Gastrocnemius medialis (tissue), 4 donors: ENCODE measurements around the gene TCTN2. TPM values are rescaled to one million over a fixed set of nuclear protein-coding genes. Genes with fewer than 3 reads are reported as not detected.

Source experiments
- ATAC-seq, 2 donors: fragments of 150-250 bp; one replicate each; pipeline ENCODE4 v1.9.1; 2016
- DNase-seq, 2 donors: peaks; one replicate each; pipeline ENCODE4 v3.0.0-alpha.2; 2019
- H3K27ac ChIP-seq, 4 donors: fragments of 200-600 bp; sonication (generic); 1 replicate in 1 of 4; 2 replicates in 3 of 4; pipeline ENCODE4 v1.5.1; 2016 to 2018; ENCODE audit warnings: mild to moderate bottlenecking in 2 of 4, moderate library complexity in 1 of 4
- H3K27me3 ChIP-seq, 3 donors: fragments of 200-600 bp; sonication (generic) in 2 of 3; 1 replicate in 1 of 3; 2 replicates in 2 of 3; pipeline versions ENCODE4 v1.5.1 to v1.6.0; 2016 to 2019; ENCODE audit warnings: mild to moderate bottlenecking in 1 of 3, moderate library complexity in 1 of 3
- H3K36me3 ChIP-seq, 2 donors: fragments of 200-600 bp; sonication (generic) in 1 of 2; one replicate each; pipeline ENCODE4 v1.5.1; 2017 to 2018
- H3K4me1 ChIP-seq, 2 donors: fragments of 200-600 bp; sonication (generic) in 1 of 2; one replicate each; pipeline ENCODE4 v1.5.1; 2016 to 2017; ENCODE audit warnings: mild to moderate bottlenecking in 2 of 2
- H3K4me3 ChIP-seq, 4 donors: fragments of 200-600 bp; sonication (generic) in 3 of 4; 1 replicate in 1 of 4; 2 replicates in 3 of 4; pipeline ENCODE4 v1.5.1; 2016 to 2019; ENCODE audit warnings: mild to moderate bottlenecking in 2 of 4
- H3K9me3 ChIP-seq, 3 donors: fragments of 200-600 bp; sonication (generic) in 2 of 3; 1 replicate in 1 of 3; 2 replicates in 2 of 3; pipeline ENCODE4 v1.5.1; 2016 to 2019
- CTCF ChIP-seq, 5 experiments: fragments of 450-650 bp in 3 of 5; fragments of 200-600 bp in 2 of 5; sonication (generic) in 2 of 5; IDR thresholded peaks in 4 of 5; conservative IDR thresholded peaks in 1 of 5; 1 replicate in 4 of 5; 2 replicates in 1 of 5; pipeline ENCODE4 v1.5.1; 2016 to 2019; ENCODE audit warnings: antibody characterized with exemption in 5 of 5, mild to moderate bottlenecking in 3 of 5, moderate library complexity in 3 of 5
- POLR2A ChIP-seq, 2 donors: fragments of 450-650 bp; IDR thresholded peaks; one replicate each; pipeline ENCODE4 v1.6.1; 2017; ENCODE audit warnings: antibody characterized with exemption in 2 of 2, mild to moderate bottlenecking in 2 of 2, moderate library complexity in 2 of 2
- in situ Hi-C, 4 donors: fragments of 200-750 bp; cut with MboI; loops; one replicate each; pipeline versions ENCODE4 v1.15.0 to v1.8.0; 2017; ENCODE audit warnings: low sequenced_read_pairs in 4 of 4
- intact Hi-C: fragments of 100-400 bp; cut with DNase I; formaldehyde crosslinking; loops from one replicate; pipeline ENCODE4 v1.15.1; 2023; ENCODE audit warnings: low total_unique reads
- total RNA-seq, 4 donors: library from RNA; depleted of rRNA; stranded (reverse); fragments of >200 nt; gene quantifications; one replicate each; pipeline versions ENCODE4 v1.1.0 to v1.2.3, GENCODE V29; 2016

The TCTN2 gene
- total RNA-seq, 4 donors from 2014 or later = 1.2 to 5.0 (median 1.6) TPM

- DNase-seq (no peak), ATAC-seq (no peak)
- H3K36me3 ChIP-seq = peaks cover 0 to 85% of the 10 kb centered on the region in 2 donors
- no peaks in the 10 kb centered on the region for H3K4me1 ChIP-seq
- H3K9me3 ChIP-seq = no peaks in the 10 kb centered on the region
- H3K27me3 ChIP-seq = no peaks in the 10 kb centered on the region
- in situ Hi-C loops = no loop called here
- no peak overlapping the region for H3K4me3 ChIP-seq
- intact Hi-C loops = no loop called here
- TF ChIP-seq POLR2A (IDR thresholded peaks at IDR 0.05) (no peak), CTCF (IDR thresholded peaks at IDR 0.05 in 4 of 5, conservative IDR thresholded peaks at IDR 0.05 in 1 of 5) (no peak)
- no peak overlapping the region for H3K27ac ChIP-seq
Observed at GRCh38 chr12:123734268-123734667, 63.4 kb downstream of the TCTN2 start.

GRCh38 chr12:123741937-123742572, 71.1 kb downstream of the TCTN2 start:
- Histone ChIP-seq H3K36me3 (peaks cover 5 to 83% of the 10 kb centered on the region in 2 donors), H3K4me1 (no peaks in the 10 kb centered on the region), H3K9me3 (no peaks in the 10 kb centered on the region), H3K4me3 (no peak overlapping the region), H3K27ac (no peak overlapping the region), H3K27me3 (no peaks in the 10 kb centered on the region)
- in situ Hi-C loops (no loop called here), intact Hi-C loops (no loop called here)
- ATAC-seq (no peak), DNase-seq (no peak)
- TF ChIP-seq POLR2A (IDR thresholded peaks at IDR 0.05) = no peak
- no peak for TF ChIP-seq CTCF (IDR thresholded peaks at IDR 0.05 in 4 of 5, conservative IDR thresholded peaks at IDR 0.05 in 1 of 5)

DNA sequence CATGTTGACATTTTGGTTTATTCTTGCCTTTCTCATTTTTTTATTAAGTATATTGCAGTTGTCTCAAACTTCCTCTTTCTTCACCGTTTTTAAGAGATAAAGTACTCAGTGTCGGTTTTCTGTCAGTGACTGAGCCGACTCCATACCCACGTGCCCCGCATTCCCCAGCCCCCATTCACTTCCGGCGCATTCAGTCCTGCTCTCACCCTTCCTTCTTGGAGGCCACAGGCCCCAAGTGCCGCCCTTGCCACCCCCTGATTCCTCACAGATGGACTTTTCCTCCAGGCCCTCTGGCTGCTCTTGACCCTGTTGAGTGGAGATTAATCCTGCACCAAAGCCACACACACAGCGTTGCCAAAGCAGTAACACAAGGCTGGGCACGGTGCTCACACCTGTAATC, 72.1 kb downstream of the TCTN2 start:
- ATAC-seq = no peak
- TF ChIP-seq POLR2A (IDR thresholded peaks at IDR 0.05) (no peak), CTCF (IDR thresholded peaks at IDR 0.05 in 4 of 5, conservative IDR thresholded peaks at IDR 0.05 in 1 of 5) (no peak)
- DNase-seq = no peak
- intact Hi-C loops (no loop called here), in situ Hi-C loops (no loop called here)
- Histone ChIP-seq H3K27ac (no peak overlapping the region), H3K4me3 (no peak overlapping the region), H3K36me3 (peaks cover 5 to 83% of the 10 kb centered on the region in 2 donors), H3K27me3 (no peaks in the 10 kb centered on the region), H3K4me1 (no peaks in the 10 kb centered on the region), H3K9me3 (no peaks in the 10 kb centered on the region)

DNA sequence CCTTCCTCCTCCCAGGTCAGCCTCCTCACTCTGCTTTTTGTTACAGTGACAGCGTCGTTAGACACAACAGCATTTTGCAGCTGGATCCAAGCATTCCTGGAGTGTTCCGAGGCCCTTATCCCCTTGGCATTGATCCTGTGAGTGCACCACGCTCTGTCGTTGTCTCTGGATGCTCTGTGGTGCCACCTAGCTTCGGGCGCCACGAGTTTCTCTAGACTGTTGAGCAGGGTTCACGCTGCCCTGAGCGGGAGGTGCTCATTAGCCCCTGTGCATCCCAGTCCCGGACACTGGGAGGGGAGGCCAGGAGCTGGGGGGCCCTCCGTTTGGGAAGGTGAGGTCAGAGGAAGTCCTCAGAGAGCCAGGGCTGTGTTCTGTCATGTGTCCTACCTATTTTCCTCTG, 73.9 kb downstream of the TCTN2 start:
- no peaks in the 10 kb centered on the region for H3K4me1 ChIP-seq
- no peak overlapping the region for H3K4me3 ChIP-seq
- DNase-seq (no peak), ATAC-seq (no peak)
- no peaks in the 10 kb centered on the region for H3K9me3 ChIP-seq
- intact Hi-C loops = no loop called here
- no peaks in the 10 kb centered on the region for H3K27me3 ChIP-seq
- in situ Hi-C loops = no loop called here
- TF ChIP-seq POLR2A (IDR thresholded peaks at IDR 0.05) = no peak
- no peak for TF ChIP-seq CTCF (IDR thresholded peaks at IDR 0.05 in 4 of 5, conservative IDR thresholded peaks at IDR 0.05 in 1 of 5)
- no peak overlapping the region for H3K27ac ChIP-seq
- peaks cover 5 to 86% of the 10 kb centered on the region in 2 donors for H3K36me3 ChIP-seq

DNA sequence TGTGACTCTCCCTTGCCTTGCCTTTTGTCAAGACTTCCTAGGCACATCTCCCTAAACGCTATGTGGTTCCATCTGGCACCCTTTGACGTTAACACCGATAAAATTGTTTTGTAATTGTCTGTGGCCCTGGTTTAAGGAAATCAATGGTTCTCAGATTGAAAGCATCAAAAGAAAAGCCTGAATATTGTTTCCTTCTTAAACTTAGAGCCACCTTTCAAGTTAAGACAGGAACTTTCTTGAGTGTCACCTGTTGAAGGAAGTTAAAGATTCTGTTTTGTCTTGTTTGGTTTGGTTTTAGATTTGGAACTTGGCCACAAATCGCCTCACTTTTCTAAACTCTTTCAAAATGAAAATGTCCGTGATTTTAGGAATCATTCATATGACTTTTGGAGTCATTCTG, 76.4 kb downstream of the TCTN2 start:
- intact Hi-C loops = no loop called here
- H3K4me1 ChIP-seq = no peaks in the 10 kb centered on the region

More for the DNA sequence above, 76.4 kb downstream of the TCTN2 start:
- no peak for ATAC-seq
- in situ Hi-C loops = no loop called here
- H3K36me3 ChIP-seq = peaks cover 5 to 82% of the 10 kb centered on the region in 2 donors
- no peak overlapping the region for H3K4me3 ChIP-seq
- no peak overlapping the region for H3K27ac ChIP-seq
- H3K27me3 ChIP-seq = no peaks in the 10 kb centered on the region
- DNase-seq = no peak
- H3K9me3 ChIP-seq = no peaks in the 10 kb centered on the region
- no peak for TF ChIP-seq CTCF (IDR thresholded peaks at IDR 0.05 in 4 of 5, conservative IDR thresholded peaks at IDR 0.05 in 1 of 5)
- no peak for TF ChIP-seq POLR2A (IDR thresholded peaks at IDR 0.05)
